GM12878 (cell line): ENCODE results near the gene RAD52. TPM values are rescaled to one million over a fixed set of nuclear protein-coding genes. Genes with fewer than 3 reads are reported as not detected.

Experiments used
- ATAC-seq: fragments of 200-7000 bp; cut with Tn5 transposase; 3 replicates; pipeline ENCODE4 v1.9.1; 2020; ENCODE audit warnings: mild to moderate bottlenecking, moderate library complexity
- BruUV-seq: library from RNA; stranded (reverse); fragments of 400-500 nt; replicated peaks from 2 replicates; lab custom pipeline; 2021; lab: Mats Ljungman, UMichigan
- CTCF ChIA-PET: fragments of 300-600 bp; sonication (Branson Sonifier 250); formaldehyde crosslinking; extraction: SDS; loops from one replicate; lab custom pipeline; 2021; ENCODE audit warnings: inconsistent platforms; lab: Yijun Ruan, JAX
- POLR2A ChIA-PET: fragments of 350-600 bp; formaldehyde crosslinking; extraction: SDS; loops from one replicate; lab custom pipeline; 2021; ENCODE audit warnings: inconsistent platforms; lab: Charles Lee
- RAD21 ChIA-PET: fragments of 300-600 bp; sonication (Branson Sonifier 250); formaldehyde crosslinking; loops from one replicate; lab custom pipeline; 2023; ENCODE audit warnings: antibody characterized with exemption; ENCODE audit not compliant: unreplicated experiment; lab: Charles Lee
- SMC1A ChIA-PET: fragments of 300-600 bp; sonication (Branson Sonifier 250); formaldehyde crosslinking; loops from one replicate; lab custom pipeline; 2023; ENCODE audit not compliant: unreplicated experiment, uncharacterized antibody; lab: Charles Lee
- DNase-seq: peaks from one replicate; pipeline ENCODE4 v3.0.0-alpha.2; 2011; ENCODE audit warnings: low read depth, low spot score
- FAIRE-seq: peaks from 3 replicates; lab custom pipeline; 2011; peaks lifted over from hg19 to GRCh38; lab: Jason Lieb, UNC
- H2AFZ ChIP-seq: 2 replicates; pipeline ENCODE4 v1.6.0; 2011; ENCODE audit warnings: low read depth, low read length, control low read depth; ENCODE audit not compliant: control insufficient read depth
- H3K27ac ChIP-seq: 2 replicates; pipeline ENCODE4 v1.5.1; 2011; ENCODE audit warnings: control low read depth; ENCODE audit not compliant: control insufficient read depth, insufficient read depth
- H3K27me3 ChIP-seq, 2 experiments: replicated peaks in 1 of 2; 2 replicates each; pipeline versions ENCODE4 v1.6.0 to v1.6.1; 2011; ENCODE audit warnings: low read length in 1 of 2; ENCODE audit not compliant: control insufficient read depth in 2 of 2, insufficient read depth in 2 of 2
- H3K36me3 ChIP-seq, 2 experiments: 2 replicates each; pipeline ENCODE4 v1.5.1; 2011; ENCODE audit warnings: low read length in 1 of 2; ENCODE audit not compliant: control insufficient read depth in 2 of 2, insufficient read depth in 2 of 2
- H3K4me1 ChIP-seq: 2 replicates; pipeline ENCODE4 v1.6.1; 2011; ENCODE audit warnings: mild to moderate bottlenecking, low read length, moderate library complexity, mixed read lengths; ENCODE audit not compliant: control insufficient read depth, insufficient read depth
- H3K4me2 ChIP-seq: 2 replicates; pipeline ENCODE4 v1.6.0; 2011; ENCODE audit warnings: control low read depth; ENCODE audit not compliant: control insufficient read depth, insufficient read depth
- H3K4me3 ChIP-seq: fragments of 200-600 bp; sonication (generic); 2 replicates; pipeline ENCODE4 v1.5.1; 2016
- H3K79me2 ChIP-seq: 2 replicates; pipeline ENCODE4 v1.6.0; 2011; ENCODE audit warnings: low read length; ENCODE audit not compliant: control insufficient read depth, insufficient read depth
- H3K9ac ChIP-seq: 2 replicates; pipeline ENCODE4 v1.8.0; 2011; ENCODE audit warnings: low read length, control low read depth, mixed read lengths; ENCODE audit not compliant: control insufficient read depth, insufficient read depth
- H3K9me3 ChIP-seq: replicated peaks from 3 replicates; pipeline ENCODE4 v1.5.1; 2011; ENCODE audit warnings: mild to moderate bottlenecking, low read length; ENCODE audit not compliant: control insufficient read depth, insufficient read depth
- H4K20me1 ChIP-seq: 2 replicates; pipeline ENCODE4 v1.6.0; 2011; ENCODE audit not compliant: control insufficient read depth, insufficient read depth
- ATF7 ChIP-seq: fragments of 450-650 bp; IDR thresholded peaks from 2 replicates; pipeline ENCODE4 v1.6.1; 2016; ENCODE audit warnings: low read depth, mild to moderate bottlenecking
- BCL11A ChIP-seq: IDR thresholded peaks from 2 replicates; pipeline ENCODE4 v1.6.1; 2011; ENCODE audit warnings: low read depth, low read length
- CBX5 ChIP-seq: sonication (generic); IDR thresholded peaks from 2 replicates; pipeline ENCODE4 v1.6.1; 2016; ENCODE audit warnings: low read depth, moderate library complexity, mild to moderate bottlenecking, inconsistent platforms
- CHD1 ChIP-seq: IDR thresholded peaks from 2 replicates; pipeline ENCODE4 v1.6.1; 2012; ENCODE audit warnings: low read depth, low read length, improper control_type of control experiment
- CREM ChIP-seq: IDR thresholded peaks from 2 replicates; pipeline ENCODE4 v1.6.1; 2014; ENCODE audit warnings: antibody characterized with exemption, low read depth
- E2F8 ChIP-seq: fragments of 450-650 bp; IDR thresholded peaks from 2 replicates; pipeline ENCODE4 v1.6.1; 2018; ENCODE audit warnings: mild to moderate bottlenecking, low read depth, moderate library complexity; ENCODE audit not compliant: partially characterized antibody
- E4F1 ChIP-seq: fragments of 450-650 bp; IDR thresholded peaks from 2 replicates; pipeline ENCODE4 v1.6.1; 2018; ENCODE audit warnings: borderline replicate concordance, mild to moderate bottlenecking; ENCODE audit not compliant: partially characterized antibody
- ESRRA ChIP-seq: IDR thresholded peaks from 2 replicates; pipeline ENCODE4 v1.6.1; 2012; ENCODE audit warnings: mild to moderate bottlenecking, low read length, improper control_type of control experiment
- FOXK2 ChIP-seq: fragments of 450-650 bp; IDR thresholded peaks from 2 replicates; pipeline ENCODE4 v1.6.1; 2017; ENCODE audit warnings: mild to moderate bottlenecking, moderate library complexity
- JUND ChIP-seq: IDR thresholded peaks from 2 replicates; pipeline ENCODE4 v1.6.1; 2012; ENCODE audit warnings: low read depth, mild to moderate bottlenecking, low read length, improper control_type of control experiment, moderate library complexity
- LARP7 ChIP-seq: fragments of 450-650 bp; IDR thresholded peaks from 2 replicates; pipeline ENCODE4 v1.6.1; 2017; ENCODE audit warnings: mild to moderate bottlenecking
- MEF2A ChIP-seq: IDR thresholded peaks from 2 replicates; pipeline ENCODE4 v1.6.1; 2011; ENCODE audit warnings: low read depth, mild to moderate bottlenecking, low read length, moderate library complexity; ENCODE audit not compliant: insufficient read depth
- SIN3A ChIP-seq: IDR thresholded peaks from 2 replicates; pipeline ENCODE4 v1.6.1; 2012; ENCODE audit warnings: low read depth, low read length, improper control_type of control experiment
- SRF ChIP-seq, 2 experiments: IDR thresholded peaks; 2 replicates each; pipeline ENCODE4 v1.6.1; 2011; ENCODE audit warnings: low read depth in 2 of 2, low read length in 2 of 2, mild to moderate bottlenecking in 1 of 2, moderate library complexity in 1 of 2
- WRNIP1 ChIP-seq: IDR thresholded peaks from 2 replicates; pipeline ENCODE4 v1.6.1; 2011; ENCODE audit warnings: low read depth, low read length, improper control_type of control experiment, borderline replicate concordance
- WGBS: methylation state at CpG from one replicate; pipeline ENCODE4 v1.1.6; 2016; ENCODE audit warnings: low lambda C conversion rate; ENCODE audit not compliant: insufficient replicate concordance, insufficient coverage; ENCODE audit errors: missing lambda C conversion rate; 5-methylcytosine and 5-hydroxymethylcytosine counted together
- in situ Hi-C: fragments of 300-500 bp; cut with MboI; formaldehyde crosslinking; loops from 9 replicates; pipeline ENCODE4 v1.14.3; 2018; ENCODE audit warnings: mixed read lengths
- intact Hi-C: fragments of 100-400 bp; cut with micrococcal nuclease; formaldehyde crosslinking; loops from one replicate; pipeline ENCODE4 v1.14.2; 2022; ENCODE audit not compliant: unreplicated experiment
- polyA plus RNA-seq, 11 experiments: library from polyadenylated mRNA; depleted of rRNA in 4 of 11; unstranded in 6 of 11; stranded (reverse) in 5 of 11; fragments of >200 nt; fragmentation: Nextera tagmentation in 4 of 11; fragmentation: Illumina TruSeq in 1 of 11; extraction: Ambion mirVana in 4 of 11; extraction: Trizol in 1 of 11; gene quantifications; 1 replicate in 1 of 11; 2 replicates in 10 of 11; pipeline versions ENCODE4 v1.2.1 to v1.2.3, GENCODE V29; 2011 to 2016; ENCODE audit warnings: inconsistent platforms in 2 of 11, missing spikeins in 2 of 11, low read depth in 1 of 11
- total RNA-seq, 4 experiments: library from RNA; depleted of rRNA in 3 of 4; stranded (reverse); fragments of >200 nt in 3 of 4; fragmentation: Illumina TruSeq in 1 of 4; extraction: Trizol in 1 of 4; gene quantifications; 2 replicates each; pipeline versions ENCODE4 v1.2.1 to v1.2.3, GENCODE V29; 2013 to 2021
- TF ChIP-seq, protein P1 (sequence below): fragments of 450-650 bp; IDR thresholded peaks from 2 replicates; pipeline ENCODE4 v1.6.1; 2017; ENCODE audit warnings: antibody characterized with exemption, mild to moderate bottlenecking, moderate library complexity

RAD52 gene
- total and polyA plus RNA-seq, 10 of the 15 experiments (the other 5 are each of a cell fraction or from before 2014, with no cell fraction given), result 2.0 to 15.7 (median 8.9) TPM

DNA sequence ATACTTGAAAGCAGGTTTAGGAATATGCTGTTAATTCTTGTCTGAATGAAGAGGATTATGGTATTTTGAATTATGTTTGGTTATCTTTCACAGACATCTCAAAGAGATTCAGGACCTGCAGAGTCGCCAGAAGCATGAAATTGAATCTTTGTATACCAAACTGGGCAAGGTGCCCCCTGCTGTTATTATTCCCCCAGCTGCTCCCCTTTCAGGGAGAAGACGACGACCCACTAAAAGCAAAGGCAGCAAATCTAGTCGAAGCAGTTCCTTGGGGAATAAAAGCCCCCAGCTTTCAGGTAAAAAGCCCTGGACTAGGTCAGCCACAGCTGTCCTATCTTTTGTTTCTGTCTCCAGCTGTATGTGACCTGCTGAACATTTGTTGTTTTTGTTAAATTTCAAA lies 52.1 kb downstream of the RAD52 start:
- Histone ChIP-seq H3K4me1 (no peaks in the 10 kb centered on the region), H3K27me3 (no peaks in the 10 kb centered on the region), H3K4me2 (no peak overlapping the region), H3K4me3 (no peak overlapping the region), H3K9me3 (no peaks in the 10 kb centered on the region), H3K9ac (no peak overlapping the region), H3K27ac (no peak overlapping the region), H4K20me1 (no peaks in the 10 kb centered on the region), H2AFZ (no peak overlapping the region), H3K36me3 (peaks cover 6 to 68% of the 10 kb centered on the region in 2 experiments), H3K79me2 (no peaks in the 10 kb centered on the region)
- WGBS, result 96% methylated on average over 4 of the region's 4 CpGs
- no peak for ATAC-seq
- ChIA-PET RAD21 (interaction anchor here (1.5 kb wide), 1 partner anchor 196 kb away, joined by 4 read pairs; no protein-coding TSS in a partner anchor), CTCF (interaction anchor here (0.6 to 1.8 kb wide), 3 partner anchors 19 to 321 kb away, joined by 3 to 4 read pairs (median 4); partner anchors contain the start of gene RAD52), POLR2A (no interaction called here), SMC1A (interaction anchor here (1.1 to 1.7 kb wide), 2 partner anchors 29 to 195 kb away, joined by 3 to 4 read pairs; no protein-coding TSS in a partner anchor)
- BruUV-seq, result no TSS peak
- no peak for FAIRE-seq
- in situ Hi-C loops (no loop called here), intact Hi-C loops (no loop called here)
- no peak for DNase-seq
- TF ChIP-seq CBX5 (no peak), MEF2A (no peak), ATF7 (no peak), BCL11A (no peak), FOXK2 (no peak), SIN3A (no peak), LARP7 (no peak), JUND (no peak), E4F1 (no peak), WRNIP1 (no peak), ESRRA (no peak), SRF (IDR thresholded peaks at IDR 0.05; ENCODE audit: low read depth in 2 of 2, low read length in 2 of 2) (no peak), CHD1 (no peak), CREM (no peak), E2F8 (no peak)
- TF ChIP-seq, protein P1, sequence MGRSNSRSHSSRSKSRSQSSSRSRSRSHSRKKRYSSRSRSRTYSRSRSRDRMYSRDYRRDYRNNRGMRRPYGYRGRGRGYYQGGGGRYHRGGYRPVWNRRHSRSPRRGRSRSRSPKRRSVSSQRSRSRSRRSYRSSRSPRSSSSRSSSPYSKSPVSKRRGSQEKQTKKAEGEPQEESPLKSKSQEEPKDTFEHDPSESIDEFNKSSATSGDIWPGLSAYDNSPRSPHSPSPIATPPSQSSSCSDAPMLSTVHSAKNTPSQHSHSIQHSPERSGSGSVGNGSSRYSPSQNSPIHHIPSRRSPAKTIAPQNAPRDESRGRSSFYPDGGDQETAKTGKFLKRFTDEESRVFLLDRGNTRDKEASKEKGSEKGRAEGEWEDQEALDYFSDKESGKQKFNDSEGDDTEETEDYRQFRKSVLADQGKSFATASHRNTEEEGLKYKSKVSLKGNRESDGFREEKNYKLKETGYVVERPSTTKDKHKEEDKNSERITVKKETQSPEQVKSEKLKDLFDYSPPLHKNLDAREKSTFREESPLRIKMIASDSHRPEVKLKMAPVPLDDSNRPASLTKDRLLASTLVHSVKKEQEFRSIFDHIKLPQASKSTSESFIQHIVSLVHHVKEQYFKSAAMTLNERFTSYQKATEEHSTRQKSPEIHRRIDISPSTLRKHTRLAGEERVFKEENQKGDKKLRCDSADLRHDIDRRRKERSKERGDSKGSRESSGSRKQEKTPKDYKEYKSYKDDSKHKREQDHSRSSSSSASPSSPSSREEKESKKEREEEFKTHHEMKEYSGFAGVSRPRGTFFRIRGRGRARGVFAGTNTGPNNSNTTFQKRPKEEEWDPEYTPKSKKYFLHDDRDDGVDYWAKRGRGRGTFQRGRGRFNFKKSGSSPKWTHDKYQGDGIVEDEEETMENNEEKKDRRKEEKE, result no peak
